Measurements from ENCODE around the gene OR5H2. TPM values are rescaled to one million over a fixed set of nuclear protein-coding genes. Genes with fewer than 3 reads are reported as not detected.

The OR5H2 gene
- polyA plus RNA-seq, 1 donor: not detected

DNA sequence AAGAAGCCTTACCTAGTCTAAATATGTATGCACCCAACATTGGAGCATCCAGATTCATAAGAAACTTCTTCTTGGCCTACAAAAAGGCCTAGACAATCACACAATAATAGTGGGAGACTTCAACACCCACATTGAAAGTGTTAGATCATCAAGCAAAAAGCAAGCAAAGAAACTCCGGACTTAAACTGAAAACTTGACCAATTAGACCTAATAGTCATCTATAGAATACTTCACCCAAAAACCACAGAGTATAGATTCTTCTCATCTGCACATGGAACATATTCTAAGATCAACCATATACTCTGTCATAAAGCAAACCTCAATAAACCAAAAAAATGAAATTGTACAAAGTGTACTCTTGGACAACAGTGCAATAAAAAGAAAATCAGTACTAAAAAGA, 49.0 kb downstream of the OR5H2 start:
- no peak for DNase-seq

Other genes with a start within 250 kb of the OR5H2 start
- 0.03 TPM for gene GABRR3, start 247.2 kb upstream of the OR5H2 start, polyA plus RNA-seq (ENCODE audit: insufficient read length)
- gene OR5AC2, start 195.3 kb upstream of the OR5H2 start, polyA plus RNA-seq (ENCODE audit: insufficient read length): not detected
- 0.05 TPM for gene OR5H1, start 151.8 kb upstream of the OR5H2 start, polyA plus RNA-seq (ENCODE audit: insufficient read length)
- gene OR5H14, start 135.0 kb upstream of the OR5H2 start, polyA plus RNA-seq (ENCODE audit: insufficient read length): 0.02 TPM
- not detected for gene OR5H15, start 115.8 kb upstream of the OR5H2 start, polyA plus RNA-seq (ENCODE audit: insufficient read length)
- gene OR5H6, start 18.3 kb upstream of the OR5H2 start, polyA plus RNA-seq (ENCODE audit: insufficient read length): not detected
- not detected for gene OR5K4, start 71.3 kb downstream of the OR5H2 start, polyA plus RNA-seq (ENCODE audit: insufficient read length)
- not detected for gene OR5K3, start 108.2 kb downstream of the OR5H2 start, polyA plus RNA-seq (ENCODE audit: insufficient read length)
- gene OR5K1, start 180.7 kb downstream of the OR5H2 start, polyA plus RNA-seq (ENCODE audit: insufficient read length): not detected
- gene OR5K2, start 215.2 kb downstream of the OR5H2 start, polyA plus RNA-seq (ENCODE audit: insufficient read length): 1.2 TPM
- gene CLDND1, start 240.4 kb downstream of the OR5H2 start, polyA plus RNA-seq (ENCODE audit: insufficient read length): 193 TPM
- gene GPR15, start 249.5 kb downstream of the OR5H2 start, polyA plus RNA-seq (ENCODE audit: insufficient read length): not detected

Measured in left kidney (tissue), 2 donors.